GM18951 (cell line): Measurements from ENCODE around the gene DTNB.

Experiments
- POLR2A ChIP-seq: IDR thresholded peaks from 4 replicates; pipeline ENCODE4 v1.6.1; 2011; ENCODE audit warnings: mild to moderate bottlenecking; ENCODE audit not compliant: insufficient read length, insufficient read depth; ENCODE audit errors: extremely low read depth
- in situ Hi-C: fragments of 300-500 bp; cut with MboI; formaldehyde crosslinking; loops from one replicate; pipeline ENCODE4 v1.12.0; 2022; ENCODE audit warnings: low sequenced_read_pairs, mixed read lengths, inconsistent platforms; ENCODE audit not compliant: unreplicated experiment

Gene DTNB

GRCh38 chr2:25492726-25493125 lies 180.7 kb downstream of the DTNB start:
- no peak for TF ChIP-seq POLR2A

GRCh38 chr2:25491966-25492532 lies 181.3 kb downstream of the DTNB start:
- in situ Hi-C loops: no loop called here
- TF ChIP-seq POLR2A: no peak

More at GRCh38 chr2:25492726-25493125, 180.7 kb downstream of the DTNB start:
- in situ Hi-C loops: no loop called here

DNA sequence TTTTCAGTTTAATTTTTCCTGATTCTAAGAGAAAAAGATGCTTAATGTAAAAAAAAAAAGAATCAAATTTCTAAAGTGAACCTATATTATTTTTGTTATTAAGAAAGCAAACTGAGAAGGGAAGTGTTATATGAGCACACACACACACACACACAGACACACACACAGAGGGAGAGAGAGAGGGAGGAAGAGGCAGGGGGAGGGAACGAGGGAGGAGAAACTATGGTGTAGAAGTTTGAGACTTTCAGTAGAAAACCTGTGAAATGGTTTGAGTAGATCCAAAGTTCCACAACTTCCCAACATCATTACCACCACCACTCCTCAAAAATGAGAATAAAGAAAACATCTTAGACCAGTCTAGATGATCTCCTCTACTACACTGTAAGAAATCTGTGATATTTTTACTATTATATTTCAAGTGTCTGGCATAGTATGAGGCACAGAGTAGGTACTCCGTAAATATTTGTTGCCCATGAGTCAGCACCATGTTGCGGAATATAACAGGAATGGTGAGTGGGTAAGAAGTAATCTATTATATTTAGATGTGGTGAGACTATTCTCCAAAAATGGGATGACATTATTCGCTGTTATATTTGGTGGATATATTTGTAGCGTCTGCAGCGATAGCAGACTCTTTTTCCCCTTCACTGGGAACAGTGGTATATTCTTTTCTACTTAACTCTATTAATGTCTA lies 182.2 kb downstream of the DTNB start:
- no peak for TF ChIP-seq POLR2A
- in situ Hi-C loops: no loop called here

DNA sequence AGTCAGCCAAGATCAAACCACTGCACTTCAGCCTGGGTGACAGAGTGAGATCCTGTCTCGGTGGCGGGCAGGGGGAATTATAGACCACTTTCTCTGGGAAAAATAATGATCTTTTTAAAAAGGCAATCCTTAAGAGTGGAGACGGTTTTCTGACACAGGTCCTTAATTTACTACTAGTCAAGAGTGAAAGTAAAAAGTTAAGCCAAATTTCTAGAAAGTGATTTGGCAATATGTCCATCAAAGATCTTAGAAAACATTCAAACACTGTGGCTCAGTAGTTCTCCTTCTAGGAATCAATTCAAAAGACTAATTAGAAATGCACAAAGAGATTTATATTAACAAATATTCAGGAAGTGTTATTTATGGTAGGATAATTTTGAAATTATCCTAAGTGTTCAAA lies 183.2 kb downstream of the DTNB start:
- in situ Hi-C loops: no loop called here
- no peak for TF ChIP-seq POLR2A

DNA sequence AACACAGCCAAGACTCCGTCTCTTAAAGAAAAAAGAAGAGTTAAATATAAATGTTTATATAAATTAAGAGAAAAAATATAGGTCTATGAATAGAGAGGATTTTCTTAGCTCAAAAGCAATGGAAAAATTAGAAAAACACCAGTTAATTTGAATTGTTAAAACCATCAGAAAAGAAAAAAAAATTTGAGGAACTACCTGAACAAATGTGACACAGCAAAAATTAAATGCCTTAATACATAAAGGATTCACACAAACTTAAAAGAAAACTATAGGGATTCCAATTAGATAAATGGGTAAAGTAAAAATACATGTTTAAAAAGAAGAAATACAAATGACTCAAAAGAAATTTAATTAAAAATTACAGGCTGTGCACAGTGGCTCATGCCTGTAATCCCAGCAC lies 183.7 kb downstream of the DTNB start:
- TF ChIP-seq POLR2A: no peak

DNA sequence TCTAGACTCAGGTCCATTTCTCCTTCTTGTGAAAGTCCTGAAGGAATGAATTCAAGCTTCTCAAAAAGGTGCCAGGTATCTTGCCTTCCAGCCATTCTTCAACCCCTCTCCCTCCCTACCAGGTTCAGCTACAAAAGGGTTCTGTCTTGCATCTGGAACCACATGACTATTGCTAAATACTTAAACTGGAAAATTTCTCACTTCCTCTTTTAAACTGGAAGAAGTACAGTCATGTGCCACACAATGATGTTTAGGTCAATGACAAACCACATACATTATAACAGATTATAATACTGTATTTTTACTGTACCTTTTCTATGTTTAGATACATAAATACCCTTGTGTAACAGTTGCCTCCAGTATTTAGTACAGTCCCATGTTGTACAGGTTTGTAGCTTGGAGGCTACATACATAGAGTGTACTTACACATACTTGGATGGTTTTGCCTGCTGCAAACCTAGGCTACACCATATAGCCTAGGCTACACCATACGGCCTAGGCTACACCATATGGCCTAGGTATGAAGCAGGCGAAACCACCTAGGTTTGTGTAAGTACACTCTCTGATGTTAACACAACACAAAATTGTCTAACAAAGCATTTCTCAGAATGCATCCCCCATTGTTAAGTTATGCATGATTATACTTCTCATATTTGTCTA lies 189.6 kb downstream of the DTNB start:
- in situ Hi-C loops: no loop called here
- no peak for TF ChIP-seq POLR2A

More for the DNA sequence above, 183.7 kb downstream of the DTNB start:
- in situ Hi-C loops: no loop called here

- no peak for TF ChIP-seq POLR2A
- in situ Hi-C loops: no loop called here
Measured at GRCh38 chr2:25482341-25482740, 191.0 kb downstream of the DTNB start.

- no peak for TF ChIP-seq POLR2A
- in situ Hi-C loops: no loop called here
Measured at GRCh38 chr2:25481381-25482300, 191.7 kb downstream of the DTNB start.

- no peak for TF ChIP-seq POLR2A
- in situ Hi-C loops: no loop called here
Measured at GRCh38 chr2:25480561-25480960, 192.8 kb downstream of the DTNB start.

GRCh38 chr2:25479761-25480160 lies 193.6 kb downstream of the DTNB start:
- in situ Hi-C loops: no loop called here

GRCh38 chr2:25478736-25479135 lies 194.6 kb downstream of the DTNB start:
- TF ChIP-seq POLR2A: no peak

More at GRCh38 chr2:25479761-25480160, 193.6 kb downstream of the DTNB start:
- no peak for TF ChIP-seq POLR2A

DNA sequence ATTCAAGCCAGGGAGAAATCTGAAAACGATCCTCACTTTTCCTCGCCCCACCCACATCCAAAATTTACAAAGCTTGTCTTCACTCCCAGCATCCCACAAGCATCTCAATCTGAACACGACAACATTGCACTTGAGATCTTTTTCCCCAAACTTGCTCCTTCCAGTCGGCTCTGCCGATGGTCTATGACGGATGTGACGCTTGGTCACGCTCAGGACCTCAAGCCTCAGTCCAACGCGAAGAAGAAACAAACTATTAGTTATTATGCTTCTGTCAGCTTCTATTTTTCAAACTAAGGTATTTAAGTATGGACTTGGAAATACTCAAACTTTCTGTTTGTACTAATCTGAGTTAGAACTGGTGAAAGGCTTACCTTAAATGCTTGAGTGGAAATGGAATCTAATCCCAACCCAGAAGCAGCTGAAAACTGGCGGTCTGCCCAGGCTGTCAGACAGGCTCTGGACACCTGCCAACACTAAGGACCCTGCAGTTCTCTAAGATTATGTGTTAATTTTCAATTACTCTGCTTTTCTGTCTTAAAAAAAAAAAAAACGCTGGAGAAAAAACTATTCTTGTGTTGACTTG lies 199.5 kb downstream of the DTNB start:
- TF ChIP-seq POLR2A: no peak
- in situ Hi-C loops: no loop called here

More at GRCh38 chr2:25478736-25479135, 194.6 kb downstream of the DTNB start:
- in situ Hi-C loops: no loop called here
